RCC 7860 (cell line): ENCODE results near the gene MOB3A.
"Not testable (repeated sequence)": the region's sequence is repeated elsewhere in the genome, so short reads cannot be mapped to it uniquely, and the experiment has no call there.

Experiments
- DNase-seq: peaks from one replicate; pipeline ENCODE4 v3.0.0-alpha.2; 2015; ENCODE audit warnings: low spot score
- FAIRE-seq: peaks from 2 replicates; lab custom pipeline; 2012; peaks lifted over from hg19 to GRCh38; lab: Jason Lieb, UNC

The MOB3A gene

GRCh38 chr19:2109046-2109864, 13.1 kb upstream of the MOB3A start:
- DNase-seq (no peak), FAIRE-seq (no peak)

- DNase-seq (no peak), FAIRE-seq (no peak)
These were observed 12.3 kb upstream of the MOB3A start for GRCh38 chr19:2108251-2109016.

DNA sequence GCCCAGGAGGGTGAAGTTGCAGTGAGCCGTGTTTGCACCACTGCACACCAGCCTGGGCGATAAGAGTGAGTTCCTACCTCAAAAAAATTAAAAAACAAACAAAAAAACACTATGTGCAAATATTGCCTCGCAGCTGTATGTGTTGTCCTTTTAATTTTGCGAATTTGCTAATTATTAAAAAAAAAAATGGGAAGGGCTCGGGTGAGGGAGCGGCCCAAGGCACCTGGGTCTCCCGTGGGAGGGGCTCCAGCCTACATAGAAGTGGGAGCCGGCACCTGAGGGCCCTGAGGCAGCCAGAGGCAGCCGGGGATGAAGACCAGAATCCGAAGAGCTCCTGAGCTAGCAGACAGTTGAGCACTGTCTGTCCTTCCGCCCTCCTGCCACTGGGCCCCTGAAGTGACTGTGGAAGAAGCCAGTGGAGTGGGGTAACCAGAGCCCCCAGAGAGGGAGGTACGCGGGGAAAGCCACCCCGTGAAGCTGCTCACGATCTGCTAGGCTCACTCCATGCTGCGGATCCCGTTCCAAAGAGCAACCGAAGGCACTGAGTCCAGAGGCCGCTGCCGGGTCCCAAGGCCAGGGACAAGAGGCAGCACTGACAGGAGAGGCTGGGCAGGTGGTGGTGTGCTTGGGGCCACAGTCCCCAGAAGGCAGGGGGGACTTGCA, 7.0 kb upstream of the MOB3A start:
- DNase-seq (no peak), FAIRE-seq (no peak)

DNA sequence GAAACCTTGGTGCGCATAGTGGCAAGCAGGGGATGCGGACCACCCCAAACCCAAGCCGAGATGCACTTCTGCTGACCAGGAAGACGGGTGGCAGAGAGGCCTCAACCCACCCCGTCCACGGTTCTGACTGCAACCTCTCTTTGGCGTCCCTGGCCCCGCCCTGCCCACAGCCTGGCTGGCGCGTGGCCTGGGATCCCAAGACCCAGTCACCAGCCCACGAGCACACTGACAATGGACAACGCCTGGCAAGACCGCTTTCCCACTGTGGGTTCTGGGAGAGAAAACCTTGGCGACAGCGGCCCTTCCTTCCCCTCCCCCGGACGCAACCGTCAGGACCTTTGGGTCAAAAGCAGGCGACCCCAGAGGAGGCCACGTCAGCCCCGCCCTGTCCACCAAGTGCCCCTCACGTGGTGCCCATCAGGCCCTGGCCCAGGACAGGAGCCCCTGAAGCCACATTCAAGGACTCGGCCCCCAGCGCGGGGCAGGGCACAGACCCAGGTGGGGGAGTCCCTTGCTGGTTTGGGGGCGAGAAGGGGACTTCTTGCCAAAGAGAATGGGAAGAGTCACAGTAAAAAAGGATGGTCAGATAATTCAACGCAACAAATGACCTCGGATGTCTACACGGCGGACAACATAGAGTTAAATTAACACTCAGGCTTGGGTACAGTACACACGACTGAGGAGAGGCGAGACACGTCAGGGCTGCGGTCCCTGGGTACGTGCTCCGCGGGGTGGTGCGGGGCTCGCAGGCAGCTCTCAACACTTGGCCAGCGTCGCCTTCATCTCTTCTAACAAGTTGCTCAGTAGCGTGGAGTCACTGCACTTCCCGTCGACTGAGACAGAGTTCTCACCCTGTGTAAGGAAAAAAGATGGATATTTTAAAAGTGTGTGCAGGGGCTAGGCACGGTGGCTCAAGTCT, 5.5 kb upstream of the MOB3A start:
- DNase-seq (no peak), FAIRE-seq (no peak)

GRCh38 chr19:2100719-2101061, 4.6 kb upstream of the MOB3A start:
- FAIRE-seq: no peak
- no peak for DNase-seq

GRCh38 chr19:2099937-2100718, 4.0 kb upstream of the MOB3A start:
- FAIRE-seq (no peak), DNase-seq (no peak)

- DNase-seq (no peak), FAIRE-seq (no peak)
These were observed 3.0 kb upstream of the MOB3A start for GRCh38 chr19:2099054-2099501.

DNA sequence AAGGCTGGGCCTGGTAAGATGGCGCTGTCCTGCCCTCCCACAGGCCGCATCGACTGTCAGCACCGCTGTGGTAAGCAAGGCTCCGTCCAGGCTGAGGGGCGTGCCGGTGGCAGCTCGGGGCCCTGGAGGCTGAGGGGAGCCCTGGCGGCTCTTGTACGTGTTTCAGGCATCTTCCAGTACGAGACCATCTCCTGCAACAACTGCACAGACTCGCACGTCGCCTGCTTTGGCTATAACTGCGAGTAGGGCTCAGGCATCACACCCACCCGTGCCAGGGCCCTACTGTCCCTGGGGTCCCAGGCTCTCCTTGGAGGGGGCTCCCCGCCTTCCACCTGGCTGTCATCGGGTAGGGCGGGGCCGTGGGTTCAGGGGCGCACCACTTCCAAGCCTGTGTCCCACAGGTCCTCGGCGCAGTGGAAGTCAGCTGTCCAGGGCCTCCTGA, 1.8 kb upstream of the MOB3A start:
- DNase-seq: no peak
- no peak for FAIRE-seq

GRCh38 chr19:2097203-2097885, 1.2 kb upstream of the MOB3A start:
- DNase-seq: no peak
- FAIRE-seq: no peak

- DNase-seq (peak; percentile 93), FAIRE-seq (no peak)
These were observed 515 bp upstream of the MOB3A start, which contains the start of gene IZUMO4 for GRCh38 chr19:2096480-2097202. Gene IZUMO4 (plus strand): TSS chr19:2096915. CDS start chr19:2096946, 31 bp downstream.

DNA sequence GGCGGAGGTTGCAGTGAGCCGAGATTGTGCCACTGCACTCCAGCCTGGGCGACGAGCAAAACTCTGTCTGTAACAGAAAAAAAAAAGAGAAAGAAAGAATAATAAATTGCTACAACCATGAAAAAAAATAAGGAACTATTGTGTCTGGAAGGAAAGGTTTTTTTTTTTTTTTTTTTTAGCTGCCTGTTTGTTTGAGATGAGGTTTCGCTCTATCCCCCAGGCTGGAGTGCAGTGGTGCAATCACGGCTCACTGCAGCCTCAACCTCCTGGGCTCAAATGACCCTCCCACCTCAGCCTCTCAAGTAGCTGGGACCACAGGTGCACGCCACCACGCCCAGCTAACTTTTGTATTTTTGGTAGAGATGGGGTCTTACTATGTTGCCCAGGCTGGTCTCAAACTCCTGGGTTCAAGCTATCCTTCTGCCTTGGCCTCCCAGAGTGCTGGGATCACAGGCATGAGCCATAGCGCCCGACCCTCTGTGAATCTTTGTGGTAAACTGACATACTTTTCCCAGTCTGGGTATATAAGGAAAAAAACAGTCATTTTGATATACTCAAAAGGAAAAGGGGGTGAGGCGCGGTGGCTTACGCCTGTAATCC, 4.1 kb downstream of the MOB3A start:
- not testable (repeated sequence) for FAIRE-seq, DNase-seq

DNA sequence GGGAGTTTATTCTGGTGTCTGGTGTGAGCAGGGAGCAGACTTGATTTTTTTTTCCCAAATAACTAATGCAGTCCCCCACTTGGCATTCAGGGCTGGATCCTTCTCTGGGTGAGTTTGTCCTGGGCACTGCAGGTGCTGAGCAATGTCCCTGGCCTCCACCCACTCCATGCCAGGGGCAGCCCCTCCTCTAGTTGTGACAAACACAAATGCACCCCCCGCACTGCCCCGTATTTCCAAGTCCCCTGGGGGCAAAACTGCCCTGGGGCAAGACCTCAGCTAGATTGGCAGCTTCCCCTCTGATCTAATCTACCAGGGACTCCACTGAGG, 6.4 kb downstream of the MOB3A start:
- DNase-seq (no peak), FAIRE-seq (no peak)

DNA sequence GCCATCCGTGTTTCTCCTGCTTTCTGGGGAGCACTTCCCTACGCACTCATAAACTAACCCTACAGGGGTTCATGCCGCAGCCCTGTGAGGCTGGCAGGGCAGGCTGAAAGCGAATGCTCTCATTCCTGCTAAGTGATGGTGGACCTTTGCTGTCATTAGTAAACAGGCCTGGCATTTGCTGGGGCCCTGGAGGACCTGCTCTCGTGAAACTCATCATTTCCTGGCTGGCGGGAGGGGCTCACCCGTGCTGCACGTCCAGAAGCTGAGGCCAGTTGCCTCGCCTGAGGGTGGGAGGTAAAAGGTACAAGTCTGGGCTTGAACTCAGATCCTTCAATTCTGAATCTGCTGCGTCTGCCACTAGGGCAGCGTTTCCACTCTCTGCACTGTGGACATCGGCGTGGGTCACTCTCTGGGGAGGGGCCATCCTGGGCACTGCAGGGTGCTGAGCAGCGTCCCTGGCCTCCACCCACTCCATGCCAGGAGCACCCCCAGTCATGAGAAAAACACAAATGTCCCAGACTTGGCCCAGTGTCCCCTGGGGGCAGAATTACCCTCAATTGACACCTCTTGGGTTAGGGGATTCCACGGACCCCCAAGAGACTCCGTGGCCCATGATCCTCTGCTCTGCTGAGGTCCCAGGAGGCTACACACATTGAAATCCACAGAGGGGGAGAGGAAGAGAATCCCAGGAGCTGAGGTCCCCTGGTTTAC, 7.0 kb downstream of the MOB3A start:
- FAIRE-seq (no peak), DNase-seq (peak; percentile 34)

DNA sequence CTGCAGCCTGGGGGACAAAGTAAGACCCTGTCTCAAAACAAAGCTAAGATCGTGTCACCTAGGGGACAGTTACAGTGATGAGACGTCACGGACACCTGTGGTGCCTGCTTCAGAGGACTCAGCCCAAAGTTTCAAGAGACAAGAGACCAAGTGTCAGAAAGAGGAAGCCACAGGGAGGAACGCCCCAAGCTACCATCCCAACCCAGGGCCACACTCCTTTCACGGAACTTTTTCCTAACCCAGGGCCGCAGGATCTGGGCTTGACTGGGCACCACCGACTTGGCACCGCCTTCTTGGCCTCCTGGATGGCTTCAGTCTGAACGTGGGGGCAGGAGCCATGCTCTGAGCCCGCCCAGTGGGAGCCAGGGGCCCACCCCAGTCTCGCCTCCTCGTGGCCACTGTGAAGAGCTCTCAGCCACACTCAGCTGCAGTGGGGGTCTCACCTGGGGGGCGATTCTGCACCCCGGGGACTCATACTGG, 8.5 kb downstream of the MOB3A start:
- DNase-seq (no peak), FAIRE-seq (no peak)

GRCh38 chr19:2086695-2087620, 9.2 kb downstream of the MOB3A start:
- peak; percentile 83 for DNase-seq
- FAIRE-seq: peak; percentile 69

GRCh38 chr19:2084993-2085720, 11.0 kb downstream of the MOB3A start:
- FAIRE-seq (peak; percentile 87), DNase-seq (peak; percentile 95)
